ENCODE measurements around the gene TTLL7. TPM values are rescaled to one million over a fixed set of nuclear protein-coding genes. Genes with fewer than 3 reads are reported as not detected.

The TTLL7 gene
- total and polyA plus RNA-seq, 9 of the 15 experiments (the other 6 are each of a cell fraction or from before 2014, with no cell fraction given), result 0.63 to 2.6 (median 1.7) TPM

GRCh38 chr1:83932281-83932680, 66.7 kb downstream of the TTLL7 start (continued):
- TF ChIP-seq ATF3 (IDR thresholded peaks at IDR 0.05) (no peak), ATF3 (CRISPR knock-in tag; conservative IDR thresholded peaks at IDR 0.05) (no peak), E2F6 (IDR thresholded peaks at IDR 0.05; ENCODE audit: borderline replicate concordance in 1 of 2, extremely low read depth in 1 of 2, insufficient read depth in 1 of 2, insufficient read length in 1 of 2, low read depth in 1 of 2, low read length in 1 of 2, poor library complexity in 1 of 2, severe bottlenecking in 1 of 2) (no peak), ATF1 (CRISPR knock-in tag; IDR thresholded peaks at IDR 0.05) (no peak), ATF1 (tag; IDR thresholded peaks at IDR 0.05) (0 out of 2 replicates have a peak, but pooled peaks have one; percentile 16), PATZ1 (CRISPR knock-in tag; IDR thresholded peaks at IDR 0.05; ENCODE audit: borderline replicate concordance) (no peak), CTBP1 (IDR thresholded peaks at IDR 0.05; ENCODE audit: borderline replicate concordance) (peak; percentile 28; the same call in 1 of the 2 replicates), U2AF1 (optimal IDR thresholded peaks at IDR 0.05; ENCODE audit: low read depth, low read length) (no peak), TAF15 (IDR thresholded peaks at IDR 0.05; ENCODE audit: low read depth, low read length) (no peak), HLTF (IDR thresholded peaks at IDR 0.05) (no peak), HNRNPL (IDR thresholded peaks at IDR 0.05; ENCODE audit: low read depth, low read length) (no peak), RERE (CRISPR knock-in tag; IDR thresholded peaks at IDR 0.05; ENCODE audit: borderline replicate concordance) (no peak), PCBP2 (IDR thresholded peaks at IDR 0.05; ENCODE audit: low read depth, low read length, poor library complexity, severe bottlenecking) (no peak), ZNF644 (tag; IDR thresholded peaks at IDR 0.05; ENCODE audit: low read depth) (no peak), NR4A1 (CRISPR knock-in tag; IDR thresholded peaks at IDR 0.05) (no peak), NR4A1 (tag; IDR thresholded peaks at IDR 0.05) (no peak), GTF2F1 (IDR thresholded peaks at IDR 0.05; ENCODE audit: low read depth, low read length) (no peak)
